ENCODE measurements around the gene C1orf56.

Gene C1orf56

DNA sequence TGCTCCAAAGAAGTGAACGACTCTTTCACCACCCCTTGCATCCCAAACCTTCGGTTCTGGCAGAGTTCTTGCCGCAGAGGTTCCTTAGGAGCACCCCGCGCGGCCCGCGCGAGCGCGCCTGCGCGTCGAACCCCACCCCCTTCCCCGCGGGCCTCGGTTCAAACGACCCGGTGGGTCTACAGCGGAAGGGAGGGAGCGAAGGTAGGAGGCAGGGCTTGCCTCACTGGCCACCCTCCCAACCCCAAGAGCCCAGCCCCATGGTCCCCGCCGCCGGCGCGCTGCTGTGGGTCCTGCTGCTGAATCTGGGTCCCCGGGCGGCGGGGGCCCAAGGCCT lies at the start of gene C1orf56:
Gene C1orf56 (plus strand): TSS at position 161 of the 334 bp plus-strand sequence. CDS start 97 bp downstream, at position 258.
- peak; percentile 82 for DNase-seq (ENCODE audit: low spot score)

DNA sequence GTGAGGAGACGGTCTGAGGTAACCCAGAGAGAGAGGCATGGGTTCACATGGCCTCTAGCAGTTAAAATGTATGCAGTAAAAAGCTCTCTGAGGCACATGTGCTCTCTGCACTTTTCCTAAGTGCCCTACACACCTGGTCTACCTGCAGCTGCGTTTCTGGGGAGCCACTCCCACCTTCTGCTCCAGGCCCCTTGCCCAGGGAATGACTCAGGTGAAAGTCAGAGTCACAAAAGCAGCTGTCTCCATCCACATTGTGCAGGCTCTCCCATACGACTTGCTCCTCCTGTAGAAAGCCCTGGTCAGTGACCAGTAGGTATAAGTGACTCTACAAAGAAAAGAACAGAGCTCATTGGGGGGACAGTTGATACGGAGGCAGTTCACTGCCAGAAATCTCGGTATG lies 49.6 kb upstream of the C1orf56 start:
- DNase-seq (ENCODE audit: low spot score): no peak

DNA sequence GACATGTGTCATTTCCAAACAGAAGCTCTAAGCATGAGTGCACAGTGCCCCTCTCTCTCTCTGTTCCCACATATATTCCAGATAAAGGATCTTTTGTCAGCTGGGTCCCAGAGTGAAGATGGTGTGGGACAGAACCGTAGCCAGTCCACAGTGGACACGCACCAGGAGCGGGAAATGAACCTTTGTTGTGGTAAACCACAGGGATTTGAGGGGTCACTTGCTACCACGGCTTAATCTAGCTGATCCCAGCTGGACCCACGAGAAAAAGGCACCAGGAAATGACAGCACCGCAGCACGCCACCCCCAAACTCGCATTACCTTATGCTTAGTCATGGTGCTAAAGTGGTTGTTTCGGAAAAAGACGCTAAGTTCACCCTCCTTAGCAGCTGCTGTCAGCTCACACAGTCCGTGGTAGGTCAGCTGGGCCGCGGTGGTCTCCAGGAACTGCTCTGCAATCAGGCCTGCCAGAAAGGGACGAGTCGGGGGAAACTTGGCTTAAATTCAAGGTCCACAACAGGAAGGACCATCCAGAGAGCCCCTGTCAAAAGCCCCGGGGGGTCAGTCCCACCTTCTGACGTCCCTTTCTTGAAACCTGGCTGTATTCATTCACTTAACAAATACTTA lies 48.4 kb upstream of the C1orf56 start:
- DNase-seq (ENCODE audit: low spot score): no peak

DNA sequence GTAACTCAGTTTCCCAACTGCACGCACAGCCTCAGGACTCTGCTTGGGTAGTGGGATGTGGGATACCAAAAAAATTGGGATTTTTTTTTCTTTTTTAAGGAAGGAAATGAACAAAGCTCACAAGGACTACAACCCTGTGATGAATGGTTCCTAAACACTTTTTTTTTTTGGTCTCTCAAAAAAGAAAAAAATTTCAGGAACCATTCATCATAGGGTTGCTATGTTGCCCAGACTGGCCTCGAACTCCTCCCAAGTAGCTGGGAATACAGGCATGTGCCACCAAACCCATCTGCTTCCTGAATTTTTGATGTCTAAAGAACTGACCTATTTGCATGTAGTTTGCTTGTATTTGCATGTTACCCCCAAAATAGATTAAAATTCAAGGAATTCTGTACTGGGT lies 47.6 kb upstream of the C1orf56 start:
- no peak for DNase-seq (ENCODE audit: low spot score)

DNA sequence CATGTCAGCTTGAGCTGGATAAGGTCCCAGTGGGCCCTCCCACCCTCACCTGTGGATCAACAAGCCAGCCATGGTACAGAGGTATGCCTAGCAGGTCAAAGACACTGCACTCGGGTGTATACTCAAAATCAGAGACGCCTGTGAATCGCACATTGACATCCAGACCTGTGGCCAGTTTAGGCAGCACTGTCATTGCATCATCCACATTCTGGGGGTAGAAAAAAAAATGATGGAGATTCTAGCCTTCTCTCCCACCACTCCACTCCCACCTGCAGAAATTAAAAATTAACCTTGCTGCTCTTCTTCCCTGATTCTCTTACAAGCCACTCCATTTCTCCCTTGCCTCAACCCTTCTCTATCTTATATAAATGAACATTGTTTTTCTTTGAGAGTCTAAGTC lies 47.1 kb upstream of the C1orf56 start:
- DNase-seq (ENCODE audit: low spot score): no peak

DNA sequence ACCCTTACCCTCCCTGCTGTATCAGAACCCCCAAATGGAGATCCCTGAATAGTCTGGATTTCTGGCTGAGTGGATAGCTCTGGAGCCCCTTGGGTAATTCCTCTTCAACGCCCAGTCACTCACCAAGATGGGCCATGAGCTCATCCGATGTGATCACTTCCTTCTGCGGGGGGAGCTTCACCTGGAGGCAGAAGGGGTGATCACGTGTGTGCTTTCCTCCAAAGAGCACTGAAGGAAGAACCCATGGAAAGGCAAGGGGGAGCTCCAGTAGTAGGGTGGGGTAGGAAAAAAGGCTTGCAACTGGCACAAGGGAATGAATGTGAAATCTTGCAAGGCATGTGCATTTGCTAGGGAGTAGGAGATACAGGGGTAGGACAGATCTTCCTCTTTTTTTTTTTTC lies 45.9 kb upstream of the C1orf56 start:
- no peak for DNase-seq (ENCODE audit: low spot score)

DNA sequence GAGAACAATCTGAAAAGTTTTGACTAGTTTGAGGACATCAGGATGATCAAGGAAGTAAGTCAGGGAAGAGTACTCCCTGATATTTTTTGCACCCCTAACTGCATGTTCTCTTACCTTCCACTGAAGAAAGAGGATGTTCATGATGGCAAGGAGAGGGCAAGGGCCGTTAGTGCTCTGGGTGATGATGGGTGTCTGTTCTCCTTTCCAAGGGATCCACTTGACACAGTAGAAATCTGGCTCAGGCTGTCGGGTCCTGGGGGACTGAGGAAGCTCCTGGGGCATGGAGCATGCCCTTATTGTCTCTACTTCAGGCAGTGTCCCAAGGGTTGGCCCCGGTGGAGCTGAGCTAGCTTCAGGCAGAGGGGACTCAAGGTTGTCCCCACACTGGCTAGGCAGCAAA lies 45.5 kb upstream of the C1orf56 start:
- DNase-seq (ENCODE audit: low spot score): no peak

- no peak for DNase-seq (ENCODE audit: low spot score)
These were observed 44.9 kb upstream of the C1orf56 start for GRCh38 chr1:151002611-151003010.

- no peak for DNase-seq (ENCODE audit: low spot score)
These were observed 44.4 kb upstream of the C1orf56 start for GRCh38 chr1:151003180-151003579.

GRCh38 chr1:151005729-151006319 lies 41.7 kb upstream of the C1orf56 start:
- DNase-seq (ENCODE audit: low spot score): no peak

GRCh38 chr1:151006327-151007052 lies 41.1 kb upstream of the C1orf56 start, which contains the start of gene MINDY1:
TSS of gene MINDY1 (minus strand) at chr1:151006902. CDS start at chr1:151002617, 4,285 bp downstream.
- DNase-seq (ENCODE audit: low spot score): peak; percentile 78

- DNase-seq (ENCODE audit: low spot score): no peak
These were observed 39.7 kb upstream of the C1orf56 start for GRCh38 chr1:151007853-151008243.

DNA sequence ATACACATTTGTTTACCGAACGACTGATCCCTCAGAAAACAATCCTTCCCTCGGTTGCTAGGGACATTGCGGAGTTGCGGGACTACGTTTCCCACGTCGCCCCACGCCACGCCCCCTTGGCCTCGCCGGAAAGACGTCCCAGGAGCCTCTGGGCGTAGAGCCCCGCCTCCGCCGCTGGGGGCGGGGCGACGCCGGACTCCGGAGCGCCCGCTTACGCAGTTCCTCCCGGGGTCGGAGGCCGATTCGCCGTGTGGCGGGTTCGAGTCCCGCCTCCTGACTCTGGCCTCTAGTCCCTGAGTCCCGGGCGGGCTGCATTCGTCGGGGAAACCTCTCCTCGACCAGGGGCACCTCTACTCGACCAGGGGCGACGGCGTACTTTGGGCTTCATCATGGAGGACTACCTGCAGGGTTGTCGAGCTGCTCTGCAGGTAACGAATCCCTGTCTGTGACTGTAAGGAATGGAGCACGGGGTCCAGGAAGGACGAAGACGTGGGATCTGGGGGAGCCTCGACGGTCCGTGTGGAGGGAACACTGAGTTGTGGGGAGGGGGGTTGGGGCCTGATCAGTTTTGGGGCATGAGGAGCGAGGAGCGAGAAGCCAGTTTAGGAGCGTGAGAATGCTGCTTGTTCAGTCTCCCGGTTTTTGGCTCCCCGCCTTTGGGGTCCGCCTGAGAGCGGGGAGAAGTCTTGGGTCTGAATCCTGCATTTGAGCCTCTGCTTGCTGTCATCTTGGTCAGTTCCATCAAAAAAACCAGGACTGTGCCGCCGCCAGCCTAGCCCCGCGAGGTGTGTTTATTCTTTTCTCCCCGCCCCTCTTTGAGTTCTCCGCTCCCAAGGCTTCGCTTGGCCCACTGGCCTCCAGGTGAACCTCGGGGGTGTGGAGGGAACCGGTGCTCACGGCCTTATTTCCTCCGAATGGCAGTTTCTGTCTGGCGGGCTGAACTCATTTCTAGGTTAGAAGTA lies 39.0 kb upstream of the C1orf56 start, which contains the start of gene PRUNE1:
Gene PRUNE1 (plus strand): TSS at position 206 of the 962 bp plus-strand sequence. CDS start 184 bp downstream, at position 390.
- DNase-seq (ENCODE audit: low spot score): peak; percentile 91

GRCh38 chr1:151009206-151009587 lies 38.4 kb upstream of the C1orf56 start:
- DNase-seq (ENCODE audit: low spot score): no peak

DNA sequence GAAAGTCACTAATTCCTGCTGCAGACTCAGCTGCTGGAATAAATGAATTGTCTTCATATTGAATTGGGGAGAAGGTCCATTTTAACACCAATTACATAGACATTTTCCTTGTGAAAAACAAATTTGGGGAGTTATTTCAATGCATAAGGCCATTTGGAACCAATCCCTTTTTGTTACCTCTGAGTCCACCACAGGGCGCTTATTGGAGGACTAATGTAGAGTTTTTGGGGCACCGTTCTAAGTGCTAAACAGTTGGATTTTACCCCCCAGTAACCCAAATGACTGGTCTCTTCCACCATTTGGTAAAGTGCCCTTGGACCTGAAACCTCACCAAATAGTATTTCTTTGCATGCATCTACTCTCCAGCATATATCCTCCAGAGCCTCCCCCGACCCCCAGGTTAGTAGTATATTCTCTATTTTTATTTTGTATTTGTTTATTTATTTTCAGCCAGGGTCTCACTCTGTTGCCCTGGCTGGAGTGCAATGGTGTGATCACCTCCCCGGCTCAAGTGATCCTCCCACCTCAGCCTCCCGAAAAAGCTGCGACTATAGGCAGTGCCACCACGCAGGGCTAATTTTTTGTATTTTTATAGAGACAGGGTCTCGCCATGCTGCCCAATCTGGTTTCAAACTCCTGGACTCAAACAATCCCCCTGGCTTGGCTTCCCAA lies 37.7 kb upstream of the C1orf56 start:
- DNase-seq (ENCODE audit: low spot score): no peak

DNA sequence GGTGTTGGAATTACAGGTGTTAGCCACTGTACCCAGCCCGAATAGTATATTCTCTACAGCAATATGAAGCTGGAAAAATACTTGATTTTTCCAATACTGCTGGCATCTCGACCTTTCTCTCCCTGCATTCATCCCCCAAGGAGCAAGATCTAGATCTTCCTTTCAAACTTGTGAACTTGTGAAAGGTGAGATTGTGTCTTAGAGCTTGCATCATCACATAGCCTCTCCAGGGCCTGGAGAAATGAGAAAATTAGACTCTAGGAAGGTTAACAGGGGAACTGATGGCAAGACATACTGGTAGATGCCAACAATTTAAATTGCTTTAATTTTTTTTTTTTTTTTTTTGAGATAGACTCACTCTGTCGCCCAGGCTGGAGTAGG lies 37.2 kb upstream of the C1orf56 start:
- DNase-seq (ENCODE audit: low spot score): no peak

DNA sequence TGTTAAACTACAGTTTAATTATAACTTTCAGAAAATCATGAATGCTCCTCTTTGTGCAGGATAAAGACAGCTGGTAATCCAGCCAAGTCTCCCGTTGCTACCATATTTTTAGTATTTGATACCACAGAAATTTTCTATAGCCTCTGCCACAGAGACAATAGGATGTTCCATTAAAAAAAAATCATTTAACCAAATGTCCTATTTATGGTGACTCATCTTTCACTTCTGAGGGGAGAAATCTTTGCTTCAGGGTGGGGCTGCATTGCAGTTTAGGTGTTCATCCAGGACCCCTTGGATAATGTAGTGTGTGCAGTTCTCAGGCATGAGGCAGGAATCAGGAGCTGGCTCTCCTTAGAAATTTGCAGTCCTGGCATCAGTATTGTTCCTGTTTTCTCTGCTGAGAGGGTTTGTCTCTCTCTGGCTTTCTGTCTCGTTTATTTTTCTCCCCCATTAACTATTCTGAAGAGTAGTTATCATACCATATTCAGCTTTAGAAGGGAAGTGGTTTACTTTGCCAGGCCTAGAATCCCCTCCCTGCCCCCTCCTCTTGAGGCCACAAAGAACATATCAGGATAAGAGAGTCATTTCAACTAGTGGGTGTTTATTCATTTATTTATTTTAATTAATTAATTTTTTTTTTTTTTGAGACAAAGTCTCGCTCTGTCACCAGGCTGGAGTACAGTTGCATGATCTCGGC lies 36.2 kb upstream of the C1orf56 start:
- DNase-seq (ENCODE audit: low spot score): no peak

DNA sequence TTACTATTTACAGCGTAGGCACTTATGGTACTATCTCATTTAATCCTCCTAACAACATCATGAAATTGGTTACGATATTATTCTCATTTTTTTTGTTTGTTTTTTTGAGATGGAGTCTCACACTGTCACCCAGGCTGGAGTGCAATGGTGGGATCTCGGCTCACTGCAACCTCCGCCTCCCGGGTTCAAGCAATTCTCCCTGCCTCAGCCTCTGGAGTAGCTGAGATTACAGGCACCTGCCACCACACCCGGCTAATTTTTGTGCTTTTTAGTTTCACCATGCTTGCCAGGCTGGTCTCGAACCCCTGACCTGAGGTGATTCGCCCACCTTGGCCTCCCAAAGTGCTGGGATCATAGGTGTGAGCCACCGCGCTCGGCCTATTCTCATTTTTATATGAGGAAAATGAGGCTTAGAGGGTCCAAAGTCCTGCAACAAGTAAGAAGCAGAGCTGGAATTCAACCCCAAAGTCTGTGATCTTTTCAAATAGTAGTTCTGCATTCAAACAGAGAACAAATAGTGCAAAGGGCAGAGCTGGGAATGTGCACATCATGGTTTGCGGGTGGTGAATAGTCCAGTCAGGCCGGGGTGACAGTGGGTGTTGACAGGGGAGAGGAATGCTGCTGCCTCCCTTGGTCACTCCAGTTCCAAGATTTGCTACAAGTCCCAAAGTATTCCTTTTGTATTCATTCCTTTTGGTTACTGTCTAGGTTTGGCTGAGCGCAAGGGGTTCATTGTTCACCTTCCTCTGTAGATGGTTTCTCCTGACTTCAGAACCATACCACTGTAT lies 34.7 kb upstream of the C1orf56 start:
- DNase-seq (ENCODE audit: low spot score): peak; percentile 64

DNA sequence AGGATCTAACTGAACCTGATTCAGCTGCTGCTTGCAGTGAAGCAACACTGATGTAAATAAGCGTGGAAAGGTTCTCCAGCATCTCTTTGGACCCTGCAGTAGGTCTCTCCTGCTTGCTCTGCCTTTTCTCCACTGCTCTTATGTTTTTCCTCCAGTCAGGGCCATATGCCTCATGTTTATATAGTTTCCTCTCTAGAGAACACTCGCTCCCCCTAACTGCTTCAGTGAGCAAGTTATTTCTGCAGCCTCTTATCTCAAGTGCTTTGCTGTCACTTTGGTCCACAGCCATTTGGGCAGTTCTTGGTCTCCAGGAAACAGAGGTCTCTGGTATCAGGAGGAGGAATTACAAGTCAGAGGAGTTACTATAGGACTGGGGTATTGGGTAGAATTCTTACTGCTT lies 34.0 kb upstream of the C1orf56 start:
- DNase-seq (ENCODE audit: low spot score): no peak

DNA sequence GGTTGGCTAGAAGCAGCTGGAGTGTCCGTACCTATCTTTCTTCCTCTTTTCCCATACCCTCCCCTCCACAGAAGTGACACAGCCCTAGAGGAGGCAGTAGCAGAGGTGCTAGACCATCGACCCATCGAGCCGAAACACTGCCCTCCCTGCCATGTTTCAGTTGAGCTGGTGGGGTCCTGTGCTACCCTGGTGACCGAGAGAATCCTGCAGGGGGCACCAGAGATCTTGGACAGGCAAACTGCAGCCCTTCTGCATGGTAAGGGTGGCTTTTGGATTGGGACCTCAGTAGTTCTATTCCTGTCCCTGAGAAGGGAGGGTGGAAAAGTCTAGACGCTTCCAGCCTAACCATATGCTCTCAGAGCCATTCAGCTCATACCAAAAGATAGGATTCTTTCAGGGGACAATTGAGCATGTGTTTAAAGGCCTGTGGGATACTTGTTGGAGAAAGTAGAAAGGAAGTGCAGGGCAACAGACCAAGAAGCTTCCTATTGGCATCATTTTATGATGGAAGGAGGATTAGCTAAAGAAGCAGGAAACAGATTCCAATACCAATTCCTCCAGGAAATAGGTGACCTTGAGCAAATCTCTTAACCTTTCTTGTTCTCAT lies 22.9 kb upstream of the C1orf56 start:
- DNase-seq (ENCODE audit: low spot score): peak; percentile 75
